ENCODE measurements around the gene VAT1L.

GRCh38 chr16:78001451-78002025 is 213.2 kb downstream of the VAT1L start:
- TF ChIP-seq, protein P1, sequence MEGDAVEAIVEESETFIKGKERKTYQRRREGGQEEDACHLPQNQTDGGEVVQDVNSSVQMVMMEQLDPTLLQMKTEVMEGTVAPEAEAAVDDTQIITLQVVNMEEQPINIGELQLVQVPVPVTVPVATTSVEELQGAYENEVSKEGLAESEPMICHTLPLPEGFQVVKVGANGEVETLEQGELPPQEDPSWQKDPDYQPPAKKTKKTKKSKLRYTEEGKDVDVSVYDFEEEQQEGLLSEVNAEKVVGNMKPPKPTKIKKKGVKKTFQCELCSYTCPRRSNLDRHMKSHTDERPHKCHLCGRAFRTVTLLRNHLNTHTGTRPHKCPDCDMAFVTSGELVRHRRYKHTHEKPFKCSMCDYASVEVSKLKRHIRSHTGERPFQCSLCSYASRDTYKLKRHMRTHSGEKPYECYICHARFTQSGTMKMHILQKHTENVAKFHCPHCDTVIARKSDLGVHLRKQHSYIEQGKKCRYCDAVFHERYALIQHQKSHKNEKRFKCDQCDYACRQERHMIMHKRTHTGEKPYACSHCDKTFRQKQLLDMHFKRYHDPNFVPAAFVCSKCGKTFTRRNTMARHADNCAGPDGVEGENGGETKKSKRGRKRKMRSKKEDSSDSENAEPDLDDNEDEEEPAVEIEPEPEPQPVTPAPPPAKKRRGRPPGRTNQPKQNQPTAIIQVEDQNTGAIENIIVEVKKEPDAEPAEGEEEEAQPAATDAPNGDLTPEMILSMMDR (IDR thresholded peaks at IDR 0.05), result no peak
- TF ChIP-seq POLR2A (IDR thresholded peaks at IDR 0.05), result no peak

Data from right lobe of liver (tissue), 4 donors.